Measurements from ENCODE around the gene CHDH.

CHDH gene

DNA sequence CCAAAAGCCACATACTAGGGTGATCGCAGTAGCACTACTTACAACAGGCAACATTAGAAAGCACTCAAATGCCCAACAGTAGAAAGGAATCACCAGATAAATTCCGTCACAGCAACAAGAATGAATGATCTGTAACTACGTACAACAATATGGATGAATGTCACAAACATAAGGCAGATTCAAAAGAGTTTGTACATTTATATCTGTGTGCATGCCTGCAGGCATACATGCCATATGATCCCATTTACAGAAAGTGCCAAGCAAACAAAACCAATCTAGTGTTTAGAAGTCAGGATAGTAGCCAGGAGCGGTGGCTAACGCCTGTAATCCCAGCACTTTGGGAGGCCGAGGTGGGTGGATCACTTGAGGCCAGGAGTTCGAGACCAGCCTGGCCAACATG is 3.7 kb upstream of the CHDH start:
- no peak for DNase-seq (ENCODE audit: low read depth)

DNA sequence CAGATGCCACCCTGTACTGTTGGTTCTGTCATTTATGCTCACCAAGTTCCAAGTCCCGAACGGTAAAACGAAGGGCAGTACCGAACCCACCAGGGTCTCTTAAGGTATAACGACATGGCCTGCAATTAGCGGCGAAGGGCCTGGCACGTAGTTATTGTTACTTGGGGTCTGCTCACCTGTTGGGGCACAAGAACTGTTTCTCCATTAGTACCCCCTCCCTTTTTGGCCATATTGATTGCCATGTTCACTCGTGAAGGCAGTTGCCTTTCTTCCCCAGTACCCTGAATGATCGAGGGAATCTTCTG is 584 bp upstream of the CHDH start:
- DNase-seq (ENCODE audit: low read depth): no peak

DNA sequence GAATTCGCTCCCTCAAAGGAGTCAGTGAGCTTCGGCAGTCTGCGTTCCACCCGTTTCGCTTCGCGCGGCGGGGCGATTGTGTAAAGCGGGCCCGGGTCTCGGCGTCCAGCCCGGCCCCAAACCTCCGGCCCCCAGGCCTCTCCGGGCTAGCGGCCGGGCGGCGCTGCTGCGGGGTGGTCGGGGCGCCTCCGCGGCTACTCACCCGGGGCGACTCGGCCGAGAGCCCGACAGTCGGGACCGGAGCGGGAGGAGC is 412 bp downstream of the CHDH start:
- no peak for DNase-seq (ENCODE audit: low read depth)

DNA sequence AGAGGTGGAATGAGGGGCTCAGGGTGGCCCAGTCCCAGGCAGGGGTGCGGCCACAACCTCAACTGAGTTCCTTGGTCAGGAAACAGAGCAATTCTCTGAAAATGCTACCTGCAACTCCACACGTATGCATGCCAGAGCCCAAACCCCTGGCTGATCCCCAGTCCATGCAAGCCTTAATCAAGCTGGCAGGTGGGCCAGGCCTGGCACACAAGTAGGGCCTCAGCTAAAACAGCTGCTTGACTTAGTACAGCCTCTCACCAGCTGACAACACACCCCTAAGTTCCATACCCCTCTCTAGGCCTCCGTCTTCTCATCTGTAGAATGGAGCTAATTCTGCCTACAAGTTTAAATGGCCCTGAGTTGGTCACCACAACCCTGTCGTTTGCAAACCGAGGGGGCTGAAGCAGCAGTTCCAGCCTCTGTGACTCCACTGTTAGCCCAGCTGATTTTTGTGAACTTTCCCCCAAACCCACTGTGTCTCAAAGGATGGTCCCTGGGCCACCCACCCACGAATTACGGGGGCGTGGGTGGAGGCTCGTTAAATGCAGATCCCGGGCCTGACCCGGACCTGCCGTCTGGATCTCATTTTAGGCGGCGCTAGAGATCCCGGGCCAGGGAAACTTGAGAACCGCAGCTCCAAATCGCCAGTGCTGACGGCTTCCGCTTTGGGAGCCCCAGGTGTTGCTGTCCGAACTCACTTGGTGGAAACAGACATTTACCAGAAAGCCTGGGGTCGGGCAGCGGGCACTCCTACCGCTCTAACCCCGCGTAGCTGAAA is 927 bp downstream of the CHDH start:
- DNase-seq (ENCODE audit: low read depth): no peak

DNA sequence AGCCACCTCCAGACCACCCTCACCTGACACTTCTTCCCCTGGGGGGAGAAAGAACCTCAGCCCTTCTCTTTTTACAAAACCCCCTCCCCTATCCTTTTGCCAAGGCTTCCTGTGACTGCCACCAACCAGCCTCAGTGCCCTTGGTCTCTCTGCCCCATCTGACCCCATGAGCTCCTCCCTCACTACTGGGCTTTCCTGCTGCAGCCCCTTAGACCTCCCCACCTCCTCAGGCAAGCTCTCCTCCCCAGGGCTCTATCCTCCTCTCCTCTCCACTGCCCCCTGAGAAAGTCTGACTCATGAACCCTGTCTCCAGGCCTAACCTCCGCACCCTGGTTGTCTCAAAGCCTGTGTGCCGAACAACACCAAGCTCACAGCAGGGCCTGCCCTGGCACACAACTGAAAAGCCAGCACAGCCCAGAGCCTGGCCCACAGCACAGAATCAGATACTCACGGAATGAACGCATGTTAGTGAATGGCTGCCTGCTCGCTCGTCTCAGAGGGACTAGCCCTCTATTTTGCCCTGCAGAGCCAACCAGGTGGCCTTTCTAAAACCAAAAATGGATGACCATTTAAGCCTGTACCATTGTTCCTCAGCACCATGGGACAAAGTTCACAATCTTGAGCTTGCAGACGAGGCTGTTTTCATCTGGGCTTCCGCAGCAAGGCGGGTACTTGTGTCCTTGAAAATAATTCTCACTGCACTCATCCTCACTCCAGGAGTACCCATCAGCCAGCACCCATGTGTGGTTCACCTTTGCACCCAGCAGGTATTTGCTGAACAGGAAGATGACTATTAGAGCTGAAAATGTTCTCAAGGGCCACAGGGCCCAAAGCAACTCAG is 1.7 kb downstream of the CHDH start:
- DNase-seq (ENCODE audit: low read depth): no peak

DNA sequence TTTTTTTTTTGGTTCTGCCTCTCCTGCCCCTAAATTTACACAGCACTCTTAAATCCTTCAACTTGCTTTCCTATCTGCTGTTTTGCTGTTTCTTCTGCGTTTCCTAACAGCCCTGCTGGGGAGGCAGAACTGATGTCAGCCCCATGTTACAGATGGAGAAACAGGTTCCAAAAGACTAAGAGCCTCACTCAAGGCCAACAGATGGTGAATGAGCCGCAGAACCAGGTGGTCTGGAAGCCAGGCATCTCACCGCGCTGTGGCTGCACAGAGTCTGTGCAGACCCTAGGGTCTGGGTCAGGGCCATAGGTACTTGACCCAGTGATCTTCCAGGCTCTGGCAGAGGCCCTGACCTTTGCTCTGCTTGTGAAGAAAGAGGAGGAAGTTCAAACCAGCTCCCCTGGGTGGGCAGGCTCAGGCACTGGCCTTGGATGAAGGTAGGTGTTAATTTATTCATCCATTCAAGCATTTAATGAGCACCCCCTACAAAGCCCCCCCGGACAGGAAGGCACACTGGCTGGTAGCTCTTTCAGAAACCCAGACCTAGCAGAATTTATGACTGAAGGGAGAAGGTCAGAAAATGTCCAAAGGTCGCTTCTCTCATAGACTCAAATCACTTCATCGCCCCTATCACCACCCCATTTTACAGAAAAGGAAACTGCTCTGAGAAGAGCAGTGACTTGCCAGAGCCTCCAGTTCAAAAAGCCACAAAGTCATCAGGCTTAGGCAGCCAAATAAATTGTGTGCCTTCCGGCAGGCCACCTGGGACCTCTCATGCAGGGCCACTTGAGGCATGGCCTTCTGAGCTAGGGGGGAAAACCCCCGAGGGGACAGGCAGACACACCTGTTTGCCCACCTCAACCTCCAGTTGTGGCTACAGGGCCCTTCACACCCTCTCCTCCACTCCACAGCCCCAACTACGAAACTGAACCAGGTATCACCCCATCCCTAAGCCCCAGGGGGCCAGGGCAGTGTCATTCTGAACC is 2.7 kb downstream of the CHDH start:
- DNase-seq (ENCODE audit: low read depth): no peak

DNA sequence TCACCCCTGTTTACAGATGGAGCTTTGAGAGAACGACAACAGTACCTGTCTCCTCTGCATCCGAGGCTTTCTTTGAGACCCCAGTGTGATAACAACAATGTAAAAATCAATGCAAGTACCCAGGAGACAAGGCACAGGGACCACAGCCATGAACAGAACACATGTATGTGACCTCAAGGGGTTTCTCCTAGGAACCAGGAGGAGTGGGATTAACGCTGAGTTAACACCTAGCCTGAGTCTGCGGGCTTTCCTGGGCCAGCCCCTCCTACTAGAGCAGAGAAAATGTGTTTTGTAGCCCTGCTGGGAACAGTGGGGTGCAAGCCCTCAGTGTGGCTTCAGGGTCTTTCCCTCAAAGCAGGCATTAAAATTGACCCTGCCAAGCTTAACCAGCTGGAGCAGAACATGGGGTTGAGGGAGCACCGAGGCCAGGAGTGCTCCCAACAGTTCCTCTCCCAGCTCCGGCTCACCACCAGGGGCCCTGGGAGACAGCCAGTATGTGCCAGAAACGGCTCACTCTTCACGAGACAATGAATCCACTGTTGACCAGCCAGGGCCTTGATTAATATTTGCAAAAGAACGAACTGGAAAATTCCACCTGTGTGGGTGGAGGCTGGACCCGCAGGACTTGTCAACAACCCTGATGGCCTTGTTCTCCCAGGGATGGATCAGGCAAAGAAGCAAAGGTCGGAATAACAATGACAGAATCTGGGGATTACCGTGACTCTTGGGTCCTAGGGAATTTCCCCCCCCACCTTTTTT is 3.6 kb downstream of the CHDH start:
- no peak for DNase-seq (ENCODE audit: low read depth)

DNA sequence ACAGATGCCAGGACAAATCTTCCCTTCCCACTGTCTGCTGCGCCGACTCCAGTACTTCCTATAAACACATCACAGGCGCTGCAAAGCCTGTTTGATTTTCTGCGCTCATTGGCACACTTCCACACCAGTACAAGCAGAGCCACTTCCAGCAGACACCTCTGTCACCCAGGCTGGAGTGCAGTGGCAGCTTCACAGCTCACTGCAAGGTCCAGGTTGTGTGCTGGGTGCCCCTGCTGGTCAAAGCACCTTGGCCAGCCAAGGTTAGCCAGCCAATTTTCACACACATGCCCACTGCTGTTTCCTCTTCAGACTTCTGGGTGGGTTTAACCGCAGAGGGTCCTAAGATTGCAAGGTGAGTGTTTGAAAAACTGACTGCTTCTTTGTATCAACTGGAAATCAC is 4.9 kb downstream of the CHDH start:
- no peak for DNase-seq (ENCODE audit: low read depth)

DNA sequence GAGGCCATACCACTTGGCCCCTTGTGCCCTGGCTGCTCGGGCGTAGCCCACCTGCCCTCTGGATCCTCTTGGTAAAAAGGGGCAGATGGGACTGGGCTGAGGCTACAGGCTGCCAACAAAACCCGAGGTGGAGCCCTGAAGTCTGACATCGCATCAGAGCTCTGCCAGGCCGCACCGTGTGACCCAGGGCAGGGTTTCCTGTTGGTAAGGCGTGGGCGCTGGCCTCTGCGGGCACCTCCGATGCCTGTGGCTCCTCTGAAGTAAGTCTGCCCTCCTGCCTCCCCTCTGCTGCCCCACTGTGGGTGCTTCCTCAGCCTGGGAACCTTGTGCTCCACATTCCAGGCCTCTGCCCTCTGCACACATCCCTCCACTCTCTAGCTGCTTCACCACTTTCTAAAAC is 8.9 kb downstream of the CHDH start:
- DNase-seq (ENCODE audit: low read depth): no peak

DNA sequence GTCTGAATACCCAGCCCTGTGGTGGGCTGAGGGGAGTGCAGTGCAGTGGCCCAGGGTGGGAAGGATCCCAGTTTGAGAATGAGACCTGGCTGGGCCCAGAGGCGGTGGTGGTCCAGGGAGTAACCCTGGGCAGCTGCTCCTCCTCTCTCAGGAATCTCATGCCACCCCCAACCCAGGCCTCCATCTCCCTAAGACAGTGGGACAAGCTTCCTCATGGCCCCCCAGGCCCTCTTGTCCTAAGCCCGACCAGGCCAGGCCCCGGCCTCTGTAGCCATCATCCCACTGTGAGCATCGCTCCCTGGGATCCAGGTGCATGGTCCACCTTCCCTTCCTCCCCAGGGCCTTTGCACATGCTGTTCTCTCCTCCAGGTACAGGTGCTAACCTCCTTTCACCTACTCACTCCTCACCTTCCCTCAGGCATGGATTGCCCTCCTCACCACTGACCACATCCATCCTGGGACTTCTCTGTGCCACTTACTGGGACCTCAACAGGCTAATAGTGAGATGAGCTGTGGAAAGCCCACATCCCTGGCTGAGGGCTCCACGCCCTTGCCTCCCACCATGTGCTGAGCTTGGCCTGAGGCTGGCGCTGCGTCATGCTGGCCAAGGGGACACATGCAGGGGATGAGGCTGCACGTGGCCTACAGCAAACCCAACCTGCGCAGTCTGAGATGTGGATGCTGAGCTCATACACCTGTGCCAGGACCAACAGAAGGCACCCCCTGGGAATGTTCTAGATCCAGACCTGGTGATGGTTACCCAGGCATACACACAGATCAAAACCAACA is 9.9 kb downstream of the CHDH start:
- no peak for DNase-seq (ENCODE audit: low read depth)

DNA sequence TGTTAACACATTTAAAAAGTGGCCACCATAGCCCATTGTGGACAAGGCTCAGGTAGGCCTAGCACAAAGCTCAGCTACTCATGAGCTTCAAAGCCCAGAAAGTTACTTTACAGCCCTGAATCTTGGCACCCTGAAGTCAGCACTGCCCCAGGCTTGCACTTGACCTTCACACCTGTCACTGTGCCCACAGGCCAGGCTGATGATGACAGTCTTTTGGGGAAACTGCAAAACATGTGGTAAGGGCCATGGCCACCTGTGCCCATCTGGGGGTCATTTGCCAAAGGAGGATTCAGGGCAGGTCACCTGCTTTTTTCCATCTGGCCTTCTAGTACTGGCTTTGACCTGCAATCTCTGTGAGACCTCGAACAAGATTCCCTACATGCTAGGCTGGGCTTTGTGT is 11.0 kb downstream of the CHDH start:
- no peak for DNase-seq (ENCODE audit: low read depth)

DNA sequence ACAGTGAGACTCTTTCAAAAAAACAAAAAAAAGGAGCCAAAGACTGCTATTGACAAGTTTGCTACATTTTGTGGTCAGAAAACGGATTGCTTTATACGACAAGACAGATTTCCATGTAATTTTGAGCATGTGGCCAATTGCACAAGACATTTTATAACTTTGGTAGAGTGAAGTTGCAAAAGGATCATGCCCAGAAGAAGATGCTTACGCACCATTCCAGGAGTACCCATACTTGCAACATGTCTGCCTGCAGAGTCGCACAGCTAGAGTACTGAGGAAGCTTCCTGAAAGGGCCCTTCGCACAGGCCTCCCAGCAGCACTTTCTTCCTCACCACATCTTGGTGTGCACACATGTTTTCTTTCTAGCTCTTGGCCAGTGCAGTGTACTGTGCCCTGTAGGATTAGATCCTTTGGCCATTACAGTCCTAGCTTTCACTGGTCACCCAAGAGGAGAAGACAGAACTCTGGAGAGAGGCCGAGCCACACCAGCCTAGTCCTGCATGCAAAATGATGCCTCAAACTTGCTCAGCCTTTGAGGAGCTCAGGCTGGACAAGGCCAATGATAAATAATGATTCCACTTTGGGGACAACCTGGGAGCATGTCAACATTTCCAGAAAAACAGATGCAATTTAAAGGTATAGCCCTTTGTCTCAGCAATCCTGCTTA is 11.7 kb downstream of the CHDH start:
- no peak for DNase-seq (ENCODE audit: low read depth)

DNA sequence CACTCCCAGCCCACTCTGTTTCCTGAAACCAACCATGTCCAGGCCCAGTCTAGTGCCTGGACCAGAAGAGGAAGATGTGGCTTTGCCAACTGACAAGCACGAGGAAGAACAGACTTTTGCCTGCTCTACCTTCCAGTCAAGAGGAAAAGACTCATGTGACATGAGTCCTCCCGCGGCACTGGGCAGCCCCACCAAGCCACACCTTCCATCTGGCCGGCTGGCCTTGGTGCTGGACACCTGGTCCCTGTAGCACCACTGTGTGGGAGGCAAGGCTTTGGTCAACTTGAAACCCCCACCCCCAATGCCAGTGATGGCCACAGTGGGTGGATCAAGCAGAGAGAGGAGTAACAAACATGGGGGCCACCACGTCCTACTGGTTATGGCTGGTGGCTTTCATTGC is 12.5 kb downstream of the CHDH start:
- no peak for DNase-seq (ENCODE audit: low read depth)

DNA sequence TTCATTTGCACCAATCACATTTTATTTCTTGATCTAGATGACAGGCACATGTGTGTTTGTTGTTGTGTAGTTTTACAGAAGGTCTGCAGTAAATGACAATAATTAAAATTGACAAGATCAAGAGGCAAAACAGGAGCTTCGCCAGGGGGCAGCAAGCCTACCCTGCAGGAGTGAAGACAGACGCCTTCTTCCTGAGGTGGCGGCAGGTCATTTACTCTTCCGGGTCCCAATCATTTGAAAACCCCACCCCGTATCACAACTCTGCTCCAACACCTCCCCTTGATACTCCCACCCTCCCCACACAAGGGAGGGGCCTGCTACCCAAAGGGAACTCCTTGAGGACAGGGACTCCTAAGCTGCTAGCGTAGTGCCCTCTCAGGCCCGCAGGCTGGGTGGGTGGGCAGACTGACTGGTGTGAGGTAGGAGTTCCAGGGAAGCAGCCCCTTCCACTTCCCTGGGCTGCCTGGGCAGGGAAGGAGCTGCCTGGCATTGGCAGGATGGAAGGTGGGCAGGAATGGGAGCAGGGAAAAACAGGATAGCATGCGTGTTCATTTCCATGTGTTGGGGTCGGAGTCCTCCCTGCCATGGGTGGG is 13.1 kb downstream of the CHDH start:
- DNase-seq (ENCODE audit: low read depth): no peak

DNA sequence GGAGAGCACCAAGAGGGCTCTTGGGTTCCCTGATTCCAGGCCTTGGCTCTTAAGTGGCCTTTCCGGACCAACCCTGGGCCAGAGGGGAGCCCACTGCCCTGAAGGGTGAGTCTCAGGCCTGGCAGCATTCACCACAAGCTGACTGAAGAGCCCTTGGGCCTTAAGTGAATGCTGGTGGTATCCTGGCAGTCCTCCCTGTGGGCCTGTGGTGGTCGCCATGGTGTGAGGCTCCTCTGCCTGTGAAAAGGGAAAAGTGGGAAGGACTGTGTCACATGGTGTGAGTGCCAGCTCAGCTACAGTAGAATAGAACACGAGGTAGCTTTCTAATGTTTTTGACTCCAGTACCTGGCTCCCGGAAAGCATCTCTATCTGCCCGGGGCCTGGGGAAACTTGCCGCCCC is 15.3 kb downstream of the CHDH start:
- no peak for DNase-seq (ENCODE audit: low read depth)

DNA sequence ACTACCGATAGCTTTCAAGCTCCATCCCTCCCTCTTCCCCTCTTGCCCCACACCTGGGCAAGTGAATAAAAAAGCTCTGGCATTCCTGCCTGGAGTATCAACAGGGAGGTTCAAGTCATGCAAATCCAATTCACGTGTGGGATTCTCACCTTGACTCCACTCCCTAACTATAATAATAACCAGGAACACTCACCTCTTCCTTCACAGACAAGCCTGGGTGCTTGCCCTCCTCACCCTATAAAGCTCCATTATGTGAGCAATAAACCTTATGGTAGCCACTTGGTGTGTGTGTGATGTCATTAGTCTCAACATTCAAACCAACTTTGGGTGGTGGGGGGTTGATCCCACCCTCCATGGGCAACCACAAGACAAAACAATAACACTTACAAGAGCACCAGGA is 16.6 kb downstream of the CHDH start:
- DNase-seq (ENCODE audit: low read depth): no peak

DNA sequence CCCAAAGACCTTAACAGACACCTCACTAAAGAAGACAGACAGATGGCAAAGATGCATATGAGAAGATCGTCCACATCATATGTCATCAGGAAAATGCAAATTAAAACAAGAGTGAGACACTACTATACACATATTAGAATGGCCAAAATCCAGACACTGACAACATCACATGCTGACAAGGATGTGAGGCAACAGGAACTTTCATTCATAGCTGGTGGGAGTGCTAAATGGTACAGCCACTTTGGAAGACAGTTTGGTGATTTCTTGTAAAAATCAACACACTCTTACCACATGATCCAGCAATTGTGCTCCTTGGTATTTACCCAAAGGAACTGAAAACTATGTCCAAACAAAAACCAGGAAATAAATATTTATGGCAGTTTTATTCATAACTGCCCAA is 17.6 kb downstream of the CHDH start:
- no peak for DNase-seq (ENCODE audit: low read depth)

DNA sequence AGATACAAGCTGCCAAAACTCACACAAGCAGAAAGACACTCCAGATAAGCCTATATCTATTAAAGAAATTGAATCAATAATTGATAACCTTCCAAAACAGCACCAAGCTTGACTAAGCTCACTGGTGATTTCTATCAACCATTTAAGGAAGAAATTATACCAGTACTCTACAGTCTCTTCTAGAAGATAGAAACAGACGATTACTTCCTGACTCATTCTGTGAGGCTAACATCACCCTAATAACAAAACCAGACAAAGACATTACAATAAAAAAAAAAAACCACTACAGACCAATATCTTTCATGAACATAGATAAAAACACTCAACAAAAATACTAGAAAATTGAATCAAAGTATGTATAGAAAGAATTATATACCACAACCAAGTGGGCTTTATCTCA is 20.2 kb downstream of the CHDH start:
- DNase-seq (ENCODE audit: low read depth): no peak

DNA sequence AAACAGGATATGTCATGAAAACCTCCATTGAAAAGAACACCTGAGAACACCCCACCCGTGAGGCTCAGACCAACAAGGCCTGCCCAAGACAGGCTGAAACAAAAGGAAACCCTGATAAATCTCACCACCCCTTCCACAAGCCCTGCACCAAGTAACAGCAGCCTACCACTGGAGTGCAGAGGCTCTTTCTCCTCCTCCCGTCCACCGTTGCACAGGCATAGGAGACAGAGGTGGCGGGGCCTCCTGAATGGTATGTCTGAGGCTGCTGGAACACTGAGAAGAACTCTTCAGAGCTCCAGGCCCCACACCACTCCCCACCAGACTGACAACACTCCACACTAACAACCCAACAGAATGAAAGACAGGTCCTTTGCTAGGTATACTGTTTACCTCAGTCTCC is 21.4 kb downstream of the CHDH start:
- DNase-seq (ENCODE audit: low read depth): no peak

DNA sequence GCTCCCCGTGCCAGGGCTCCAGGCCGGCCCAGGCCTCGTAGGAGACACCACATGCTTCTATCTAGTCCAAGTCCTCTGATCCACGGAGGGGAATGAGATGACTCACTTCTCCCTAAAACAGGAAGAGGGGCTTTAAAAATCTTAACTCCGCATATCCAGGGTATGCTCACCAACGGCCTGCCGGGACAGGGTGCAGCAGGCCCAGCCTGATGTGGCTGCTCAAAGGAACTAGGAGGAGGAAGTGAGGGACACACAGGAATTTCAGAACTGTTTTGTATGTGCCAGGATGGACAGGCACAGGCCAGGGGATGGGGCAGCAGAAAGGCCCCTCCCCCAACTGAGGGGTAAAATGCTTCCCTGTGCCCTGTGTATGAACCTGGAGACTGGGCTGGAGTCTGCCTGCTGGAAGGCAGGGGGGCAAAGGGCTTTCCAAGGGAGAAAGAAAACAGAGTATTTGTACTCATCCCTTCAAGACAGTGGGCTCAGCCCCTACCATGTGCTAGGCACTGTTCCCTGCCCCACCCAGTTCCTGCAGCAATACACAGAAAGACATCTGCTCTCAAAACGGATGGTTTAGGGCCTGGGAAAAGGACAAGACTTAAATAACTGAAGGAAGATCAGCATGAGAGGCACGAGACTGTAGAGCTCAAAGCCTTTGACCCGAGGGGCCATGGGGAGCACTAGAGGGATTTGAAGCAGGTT is 22.1 kb downstream of the CHDH start:
- no peak for DNase-seq (ENCODE audit: low read depth)
